Left renal pelvis (tissue), 4 donors: ENCODE measurements around the gene ANKK1. TPM values are rescaled to one million over a fixed set of nuclear protein-coding genes. Genes with fewer than 3 reads are reported as not detected.

Experiments used
- DNase-seq, 4 donors: peaks; one replicate each; pipeline ENCODE4 v3.0.0-alpha.2; 2013; ENCODE audit warnings: low read depth in 4 of 4, low spot score in 3 of 4
- polyA plus RNA-seq, 4 donors: library from polyadenylated mRNA; unstranded; fragments of 120-200 nt; gene quantifications; one replicate each; pipeline ENCODE4 v1.2.1, GENCODE V29; 2013; ENCODE audit not compliant: insufficient read length in 4 of 4

ANKK1 gene
- polyA plus RNA-seq, 4 donors: 0.11 to 1.1 (median 0.17) TPM

DNA sequence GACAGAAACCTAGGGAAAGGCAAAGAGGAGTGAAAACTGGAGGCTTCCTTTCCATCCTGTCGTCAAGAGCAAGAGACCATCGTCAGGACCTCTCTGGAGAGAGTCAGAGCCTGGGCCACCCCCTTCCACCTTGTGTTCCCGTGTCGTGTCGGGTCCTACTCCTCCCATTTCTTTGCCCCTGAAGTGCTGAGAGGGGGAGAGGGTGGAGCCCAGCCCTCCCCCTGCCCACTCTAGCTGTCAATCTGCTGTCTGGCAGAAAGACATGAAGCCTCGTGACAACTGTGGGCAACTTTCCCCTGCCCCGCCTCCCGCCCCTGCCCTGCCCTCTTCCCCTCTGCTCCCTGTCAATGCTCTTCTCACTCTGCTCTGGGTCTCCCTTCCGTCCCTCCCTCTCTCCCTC is 20.6 kb downstream of the ANKK1 start:
- DNase-seq: no peak

DNA sequence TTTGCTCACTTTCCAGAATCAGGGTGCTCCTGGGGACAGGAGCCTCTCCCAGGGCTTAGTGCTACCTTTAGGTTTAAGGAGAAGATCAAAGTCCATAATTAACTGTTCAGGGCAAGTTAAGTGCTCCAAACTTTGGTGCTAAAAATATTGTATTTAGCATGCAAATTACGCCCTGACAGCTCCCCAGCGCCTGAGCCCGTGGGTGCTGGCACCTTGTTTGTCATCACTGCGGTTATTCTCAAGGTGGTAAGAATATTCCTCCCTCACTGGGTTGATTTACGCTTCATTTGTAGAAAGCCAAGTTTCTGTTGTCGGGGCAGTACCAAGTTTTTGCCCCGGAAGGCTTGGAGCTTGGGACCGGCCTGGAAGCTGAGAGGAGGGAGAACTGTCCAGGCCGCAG is 21.3 kb downstream of the ANKK1 start:
- no peak for DNase-seq

DNA sequence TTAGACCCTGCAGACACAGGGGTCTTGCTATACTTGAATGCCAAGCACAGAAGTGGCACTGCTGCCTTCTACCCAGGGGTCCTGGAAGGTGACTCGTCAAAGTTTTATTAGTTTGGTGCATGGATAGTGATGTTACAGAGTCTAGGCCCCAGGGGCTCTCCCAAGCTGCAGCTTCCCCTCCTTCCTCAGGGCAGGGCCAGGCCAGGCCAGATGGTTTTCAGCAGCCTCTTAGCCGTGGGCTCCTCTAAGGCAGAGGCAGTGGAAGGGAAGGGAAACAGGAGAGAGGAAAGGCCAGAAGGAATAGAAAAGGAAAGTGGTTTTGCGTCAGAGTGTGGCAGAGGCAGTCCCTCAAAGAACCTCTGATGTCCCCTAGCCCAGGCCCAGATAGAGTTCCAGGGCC is 21.9 kb downstream of the ANKK1 start:
- DNase-seq: no peak

DNA sequence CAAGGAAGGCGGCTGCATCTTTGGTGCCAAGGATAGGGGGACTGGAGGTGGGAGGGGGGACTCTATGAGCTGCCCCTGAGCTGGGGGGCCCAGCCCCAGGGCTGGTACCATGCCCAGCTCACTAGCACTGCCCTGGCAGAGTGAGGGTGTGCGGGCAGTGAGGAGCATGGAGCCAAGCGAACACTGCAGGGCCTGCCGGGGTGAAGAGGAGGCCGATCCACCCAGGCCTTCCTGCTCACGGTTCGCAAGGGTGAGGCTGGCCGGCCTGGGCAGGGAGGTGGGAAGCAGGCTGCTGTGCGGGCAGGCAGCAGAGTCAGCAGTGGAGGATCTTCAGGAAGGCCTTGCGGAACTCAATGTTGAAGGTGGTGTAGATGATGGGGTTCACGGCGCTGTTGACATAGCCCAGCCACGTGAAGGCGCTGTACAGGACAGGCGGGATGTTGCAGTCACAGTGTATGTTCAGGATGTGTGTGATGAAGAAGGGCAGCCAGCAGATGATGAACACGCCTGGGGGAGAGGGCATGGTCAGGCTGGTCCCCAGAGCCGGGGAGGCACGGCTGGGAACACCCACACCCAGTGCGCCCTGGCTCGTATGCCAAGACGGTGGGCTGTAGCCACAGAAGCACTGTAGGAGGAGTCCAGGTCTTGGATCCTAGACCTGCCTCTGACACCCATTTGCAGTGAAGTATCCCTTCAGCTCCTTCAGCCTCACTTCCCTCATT is 23.0 kb downstream of the ANKK1 start:
- DNase-seq: no peak

DNA sequence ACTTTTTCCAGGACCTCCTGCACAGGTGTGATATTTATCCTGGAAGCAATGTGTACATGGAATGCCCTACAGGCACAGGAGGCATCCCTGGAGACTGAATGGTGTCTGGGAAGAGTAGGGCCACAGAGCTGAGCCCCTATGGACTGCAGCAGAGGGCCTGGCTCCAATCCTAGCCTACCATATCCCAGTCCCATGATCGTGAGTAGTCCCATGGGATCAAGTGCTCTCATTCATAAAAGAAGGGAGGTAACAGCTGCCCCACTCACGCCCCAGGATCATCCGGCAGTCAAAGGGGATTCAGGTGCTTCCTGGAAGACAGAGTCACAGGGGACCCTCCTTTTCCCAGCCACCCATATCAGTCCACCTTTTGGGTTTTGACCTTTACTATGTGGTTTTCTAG is 24.0 kb downstream of the ANKK1 start:
- no peak for DNase-seq

DNA sequence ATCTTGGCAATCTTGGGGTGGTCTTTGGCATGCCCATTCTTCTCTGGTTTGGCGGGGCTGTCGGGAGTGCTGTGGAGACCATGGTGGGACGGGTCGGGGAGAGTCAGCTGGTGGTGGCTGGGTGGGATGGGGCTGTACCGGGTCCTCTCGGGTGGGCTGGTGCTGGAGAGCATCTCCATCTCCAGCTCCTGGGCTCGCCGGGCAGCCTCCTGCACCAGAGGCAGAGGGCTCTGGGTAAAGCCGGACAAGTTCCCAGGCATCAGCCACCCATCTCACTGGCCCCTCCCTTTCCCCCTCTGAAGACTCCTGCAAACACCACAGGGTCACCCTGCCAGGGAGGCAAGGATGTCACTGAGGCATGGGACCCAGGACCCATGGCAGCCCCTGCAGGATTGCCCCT is 25.1 kb downstream of the ANKK1 start:
- DNase-seq: no peak

- DNase-seq: no peak
These were observed 27.8 kb downstream of the ANKK1 start for GRCh38 chr11:113415343-113415742.

DNA sequence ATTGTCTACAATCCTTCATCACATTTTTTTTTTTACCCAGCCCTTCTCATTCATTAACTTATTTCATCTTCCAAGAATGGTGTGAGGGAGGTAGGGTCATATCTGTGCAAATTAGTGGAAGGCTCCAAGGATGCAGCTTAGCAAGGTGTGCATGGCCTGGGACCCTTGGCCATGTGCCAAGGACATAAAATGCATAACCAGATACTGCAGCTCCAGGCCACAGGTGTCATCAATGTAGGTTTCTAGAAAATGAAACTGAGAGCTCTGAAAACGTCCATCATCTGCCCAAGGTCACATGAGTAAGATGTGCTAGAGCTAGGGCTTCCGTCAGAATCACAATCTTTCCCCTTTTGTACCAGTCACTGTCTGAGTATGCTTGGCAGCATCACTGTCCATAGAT is 29.8 kb downstream of the ANKK1 start:
- no peak for DNase-seq

- DNase-seq: no peak
These were observed 31.9 kb downstream of the ANKK1 start for GRCh38 chr11:113419454-113420003.

GRCh38 chr11:113420808-113421207 is 33.2 kb downstream of the ANKK1 start:
- no peak for DNase-seq

- DNase-seq: no peak
These were observed 39.1 kb downstream of the ANKK1 start for GRCh38 chr11:113426686-113427085.

DNA sequence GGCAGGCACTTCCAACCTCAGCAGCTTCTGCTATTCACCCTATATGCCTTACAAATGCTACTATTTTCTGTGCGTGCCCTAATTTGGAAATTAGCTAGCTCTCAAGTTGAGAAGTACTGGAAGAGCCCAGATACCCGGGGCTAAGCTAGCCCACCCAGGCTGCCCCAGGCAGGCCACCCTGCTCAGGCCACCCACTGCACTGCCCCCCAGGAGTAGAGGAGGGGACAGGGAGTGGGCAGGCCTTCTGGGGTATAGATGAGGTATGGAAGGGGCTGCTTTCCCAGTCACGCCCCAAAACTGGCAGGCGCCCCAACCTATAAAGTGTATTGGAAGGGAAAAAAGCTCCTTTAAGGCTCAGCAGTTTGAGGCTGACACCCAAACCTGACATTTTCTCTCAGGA is 44.2 kb downstream of the ANKK1 start:
- no peak for DNase-seq

DNA sequence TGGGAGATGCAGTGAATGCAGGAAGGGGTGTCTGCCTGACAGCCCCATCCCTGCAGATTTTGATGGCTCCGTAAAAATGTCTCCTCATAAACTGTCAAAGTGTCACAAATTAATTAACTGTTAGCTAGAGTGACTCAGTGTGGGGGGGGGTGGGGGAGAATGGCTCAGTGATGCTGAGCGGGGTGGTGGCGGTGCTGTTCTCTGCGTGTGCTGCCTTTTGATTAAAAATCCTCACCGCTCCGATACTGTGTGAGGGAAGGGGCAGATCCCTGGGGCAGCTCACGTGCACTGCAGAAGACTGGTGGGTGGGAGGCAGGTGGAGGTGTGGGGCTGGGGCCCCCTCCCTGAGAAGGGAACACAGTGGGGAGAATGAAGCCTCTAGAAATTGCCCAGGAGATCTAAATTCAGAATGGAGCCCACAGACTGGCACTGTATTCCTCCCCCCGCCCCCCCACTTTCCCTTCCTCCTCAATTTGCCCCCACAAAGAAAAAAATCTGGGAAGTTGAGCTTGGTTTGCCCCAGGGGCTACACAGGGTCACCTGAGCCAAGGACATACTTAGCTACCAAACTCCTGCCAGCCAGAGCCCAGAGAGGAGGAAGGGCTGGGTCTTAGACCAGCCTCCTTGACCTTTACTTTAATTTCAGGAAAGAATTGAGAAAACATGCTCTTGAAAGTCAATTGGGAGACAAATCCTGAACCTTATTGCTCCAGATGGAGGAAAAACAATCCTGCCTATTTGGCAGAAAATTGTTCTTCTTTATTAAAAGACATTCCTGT is 47.8 kb downstream of the ANKK1 start:
- no peak for DNase-seq

GRCh38 chr11:113436672-113437252 is 49.2 kb downstream of the ANKK1 start:
- no peak for DNase-seq

- no peak for DNase-seq
These were observed 53.2 kb downstream of the ANKK1 start for GRCh38 chr11:113440816-113441215.

DNA sequence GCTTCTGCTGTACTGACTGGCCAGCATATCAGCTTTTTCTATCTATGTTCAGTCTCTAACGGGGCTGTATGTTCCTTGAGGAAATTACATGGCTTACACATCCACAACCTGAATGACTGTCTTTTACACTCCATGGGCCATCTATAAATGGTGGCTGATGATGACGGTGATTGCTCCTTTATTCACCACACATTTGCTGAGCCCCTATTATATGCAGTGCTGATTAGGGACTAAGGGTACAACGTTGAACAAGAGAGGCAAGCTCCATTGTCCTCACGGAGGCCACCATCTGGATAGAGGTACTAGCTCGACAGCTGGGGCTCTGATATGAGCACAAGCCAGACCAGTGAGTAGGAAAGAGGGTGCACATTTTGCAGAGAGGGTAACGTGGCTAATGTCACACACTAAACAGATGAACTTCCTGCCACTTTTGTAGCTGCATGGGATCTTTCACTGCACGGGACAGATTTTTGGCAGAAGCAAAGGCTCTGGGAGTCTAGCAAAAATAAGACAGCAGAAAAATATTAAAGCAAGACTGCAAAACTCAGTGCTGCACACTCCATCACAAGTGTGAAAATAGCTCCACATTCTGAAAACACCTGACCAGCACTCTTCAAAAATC is 57.0 kb downstream of the ANKK1 start:
- no peak for DNase-seq

DNA sequence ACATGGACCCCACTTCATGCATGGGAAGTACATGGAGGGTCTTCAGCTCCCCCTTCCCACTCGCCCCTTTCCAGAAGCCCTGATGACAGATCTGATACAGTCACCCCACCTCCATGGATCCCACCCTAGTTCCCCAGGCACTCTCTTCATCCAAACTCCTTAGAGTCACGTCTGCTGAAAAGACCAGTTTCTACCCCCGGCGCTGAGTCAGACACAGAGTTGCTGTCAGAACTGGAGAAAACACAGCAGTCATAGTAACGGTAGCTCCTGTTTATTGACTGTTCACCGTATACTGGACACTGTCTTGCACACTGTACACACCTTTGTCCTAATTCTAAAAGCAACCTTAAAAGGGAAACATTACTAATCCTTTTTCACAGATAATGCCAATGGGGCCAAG is 58.5 kb downstream of the ANKK1 start:
- DNase-seq: no peak

DNA sequence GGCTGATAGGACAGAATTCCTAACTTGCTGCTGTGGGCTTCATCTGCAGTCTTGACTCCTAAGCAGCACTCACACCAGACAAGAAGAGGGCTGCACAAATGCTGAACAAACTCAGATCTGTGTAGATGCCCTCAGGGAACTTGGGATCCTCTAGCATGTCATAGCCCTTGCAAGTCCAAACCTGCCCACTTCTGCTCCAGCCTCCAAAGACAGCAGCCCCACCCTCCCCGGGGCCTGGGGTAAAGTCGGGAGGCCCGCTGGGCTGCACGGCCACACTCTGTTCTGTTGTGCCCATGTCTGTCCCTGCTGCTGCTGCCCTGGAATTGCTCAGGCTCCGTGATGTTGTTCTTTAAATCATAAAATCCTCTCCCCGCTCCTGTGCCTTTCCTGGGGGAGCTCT is 59.4 kb downstream of the ANKK1 start:
- DNase-seq: no peak

DNA sequence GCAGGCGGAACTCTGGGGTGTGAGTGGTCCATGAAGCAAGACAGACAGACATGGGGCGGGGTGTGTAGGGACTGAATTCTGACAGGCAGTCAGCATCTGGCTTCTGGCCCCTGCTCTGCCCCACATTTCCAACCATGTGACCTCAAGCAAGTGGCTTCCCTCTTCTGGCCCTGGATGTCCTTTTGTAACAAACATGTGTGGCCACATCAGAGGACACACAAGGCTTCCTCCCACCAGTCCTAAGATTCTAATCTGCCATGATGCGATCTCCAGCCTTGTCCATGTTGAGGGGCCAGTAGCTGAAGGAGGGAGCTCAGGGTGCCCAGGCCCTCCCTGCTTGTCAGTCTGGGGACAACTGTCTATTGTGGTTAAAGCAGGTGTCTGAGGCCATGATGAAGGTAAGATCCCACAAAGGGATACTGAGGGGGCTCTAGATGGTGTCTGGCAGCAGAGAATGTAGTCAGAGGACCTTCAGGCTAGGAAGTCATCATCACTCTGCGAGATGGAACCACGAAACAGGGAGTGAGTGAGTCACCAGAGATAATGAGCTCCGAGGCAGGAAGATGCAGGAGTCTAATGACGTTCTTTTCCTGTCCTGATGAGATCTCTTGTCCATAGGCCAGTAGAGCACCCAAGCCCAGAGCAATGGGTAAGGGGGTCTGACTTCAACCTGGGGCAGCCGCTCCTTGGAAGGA is 60.2 kb downstream of the ANKK1 start:
- DNase-seq: no peak

DNA sequence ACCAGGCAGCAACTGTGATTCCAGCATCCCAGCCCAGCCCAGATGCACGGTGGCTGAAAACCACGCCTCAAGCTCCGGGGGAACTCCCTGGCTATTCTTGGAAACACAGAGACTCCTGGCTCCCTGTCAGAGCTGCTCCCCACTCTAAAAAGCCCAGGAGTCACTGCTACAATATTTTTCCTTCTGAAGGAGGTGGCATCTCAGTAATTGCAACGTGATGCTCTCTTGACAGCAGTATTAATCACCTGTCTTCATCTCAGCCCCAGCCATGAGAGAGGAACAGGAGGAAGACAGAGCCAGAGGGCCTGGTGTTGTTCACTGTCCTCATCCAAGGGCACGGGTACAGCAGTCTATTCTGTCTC is 60.7 kb downstream of the ANKK1 start:
- no peak for DNase-seq

DNA sequence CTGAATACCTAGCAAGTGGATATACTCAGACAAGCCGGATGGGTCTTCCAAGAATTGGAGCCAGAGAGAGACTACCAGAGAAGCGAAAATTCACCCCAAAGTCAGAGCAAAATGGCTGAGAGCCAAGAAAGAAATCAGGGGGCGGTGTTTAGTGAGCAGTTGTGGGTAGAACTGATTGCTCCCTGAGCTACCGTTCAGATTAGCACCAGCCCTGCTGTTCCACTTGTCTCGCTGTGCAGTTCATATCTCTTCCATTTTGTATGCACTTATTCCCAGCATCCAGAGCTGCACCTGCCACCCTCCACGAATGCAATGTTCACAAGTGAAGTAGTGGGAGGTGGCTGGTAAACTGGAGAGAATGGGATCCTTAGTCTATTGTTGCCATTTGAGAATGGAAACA is 62.2 kb downstream of the ANKK1 start:
- DNase-seq: no peak
